ENCODE measurements around the gene DNAJB5.

Gene DNAJB5

DNA sequence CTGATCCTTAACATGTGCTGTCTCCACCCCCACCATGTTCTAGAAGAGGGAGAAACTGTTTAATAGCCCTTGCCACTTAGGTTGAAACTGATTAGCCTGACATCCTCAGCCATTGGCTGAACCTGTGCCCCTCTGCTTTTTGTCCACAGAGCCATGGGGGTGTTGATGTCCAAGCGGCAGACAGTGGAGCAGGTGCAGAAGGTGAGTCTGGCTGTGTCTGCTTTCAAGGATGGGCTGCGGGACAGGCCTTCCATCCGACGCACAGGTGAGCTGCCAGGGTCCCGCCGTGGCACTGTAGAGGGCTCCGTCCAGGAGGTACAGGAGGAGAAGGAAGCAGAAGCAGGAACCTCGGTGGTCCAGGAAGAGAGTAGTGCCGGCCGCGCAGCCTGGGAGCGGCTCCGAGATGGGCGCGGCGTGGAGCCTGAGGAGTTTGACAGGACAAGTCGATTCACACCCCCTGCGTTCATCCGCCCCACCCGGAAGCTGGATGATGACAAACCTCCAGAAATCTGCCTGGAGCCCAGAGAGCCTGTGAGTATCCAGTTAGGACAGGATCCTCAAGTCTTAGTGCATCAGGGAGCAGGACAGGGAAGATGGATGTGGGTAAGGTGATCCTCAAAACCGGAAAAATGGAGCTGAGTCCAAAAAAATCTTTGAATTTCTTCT is 18.3 kb upstream of the DNAJB5 start:
- no peak overlapping the region for H3K4me3 ChIP-seq (ENCODE audit: low read length)
- no peak for TF ChIP-seq ZNF274 (IDR thresholded peaks at IDR 0.05; ENCODE audit: low read depth, low read length)

DNA sequence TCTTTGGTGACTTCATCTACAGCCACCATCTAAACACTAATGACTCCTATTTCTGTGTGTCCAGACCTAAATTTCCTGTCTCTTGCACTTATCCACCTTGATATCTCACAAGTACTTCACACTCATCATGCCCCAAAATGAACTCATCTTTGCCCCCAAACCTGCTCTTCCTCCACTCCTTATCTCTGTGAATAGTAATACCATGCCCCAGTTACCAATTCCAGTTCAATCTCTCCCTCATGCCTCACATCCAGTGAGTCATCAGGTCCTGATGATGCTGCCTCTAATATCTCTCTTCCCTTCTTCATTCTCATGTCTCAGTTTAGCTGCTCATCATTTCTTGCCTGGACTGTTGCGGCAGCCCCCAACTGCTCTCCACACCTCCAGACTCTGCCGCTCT is 14.9 kb upstream of the DNAJB5 start:
- no peak overlapping the region for H3K4me3 ChIP-seq (ENCODE audit: low read length)
- no peak for TF ChIP-seq ZNF274 (IDR thresholded peaks at IDR 0.05; ENCODE audit: low read depth, low read length)

DNA sequence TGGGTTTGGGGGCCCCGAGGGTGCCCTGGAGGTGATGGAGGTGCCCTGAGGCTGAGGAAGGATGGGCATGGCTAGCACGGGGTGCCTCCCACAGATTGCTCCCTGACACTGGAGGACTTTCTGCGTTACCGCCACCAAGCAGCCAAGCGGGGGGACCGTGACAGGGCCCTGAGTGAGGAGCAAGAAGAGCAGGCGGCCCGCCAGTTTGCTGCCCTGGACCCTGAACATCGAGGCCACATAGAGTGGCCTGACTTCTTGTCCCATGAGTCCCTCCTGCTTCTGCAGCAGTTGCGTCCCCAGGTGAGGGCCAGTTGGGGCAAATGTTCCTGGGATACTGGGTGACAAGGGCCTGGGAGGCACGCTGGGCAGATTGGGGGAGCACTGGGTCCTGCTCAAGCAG is 13.1 kb upstream of the DNAJB5 start:
- no peak for TF ChIP-seq ZNF274 (IDR thresholded peaks at IDR 0.05; ENCODE audit: low read depth, low read length)
- H3K4me3 ChIP-seq (ENCODE audit: low read length), result no peak overlapping the region

DNA sequence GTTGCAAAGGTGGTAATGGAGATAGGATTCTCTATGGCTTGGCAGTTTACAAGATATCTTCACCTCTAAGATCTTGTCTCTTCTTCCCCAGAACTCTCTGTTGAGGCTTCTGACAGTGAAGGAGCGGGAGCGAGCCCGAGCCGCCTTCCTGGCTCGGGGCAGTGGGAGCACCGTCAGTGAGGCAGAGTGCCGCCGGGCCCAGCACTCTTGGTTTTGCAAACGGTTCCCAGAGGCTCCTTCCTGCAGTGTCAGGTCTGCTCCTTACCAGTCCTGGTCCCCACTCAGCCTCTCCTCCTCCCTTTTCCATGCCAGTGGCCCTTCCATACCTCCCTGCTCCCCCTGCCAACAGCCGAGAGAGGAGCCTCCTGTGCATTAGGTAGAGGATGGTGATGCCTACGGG is 12.6 kb upstream of the DNAJB5 start:
- TF ChIP-seq ZNF274 (IDR thresholded peaks at IDR 0.05; ENCODE audit: low read depth, low read length), result no peak
- no peak overlapping the region for H3K4me3 ChIP-seq (ENCODE audit: low read length)

DNA sequence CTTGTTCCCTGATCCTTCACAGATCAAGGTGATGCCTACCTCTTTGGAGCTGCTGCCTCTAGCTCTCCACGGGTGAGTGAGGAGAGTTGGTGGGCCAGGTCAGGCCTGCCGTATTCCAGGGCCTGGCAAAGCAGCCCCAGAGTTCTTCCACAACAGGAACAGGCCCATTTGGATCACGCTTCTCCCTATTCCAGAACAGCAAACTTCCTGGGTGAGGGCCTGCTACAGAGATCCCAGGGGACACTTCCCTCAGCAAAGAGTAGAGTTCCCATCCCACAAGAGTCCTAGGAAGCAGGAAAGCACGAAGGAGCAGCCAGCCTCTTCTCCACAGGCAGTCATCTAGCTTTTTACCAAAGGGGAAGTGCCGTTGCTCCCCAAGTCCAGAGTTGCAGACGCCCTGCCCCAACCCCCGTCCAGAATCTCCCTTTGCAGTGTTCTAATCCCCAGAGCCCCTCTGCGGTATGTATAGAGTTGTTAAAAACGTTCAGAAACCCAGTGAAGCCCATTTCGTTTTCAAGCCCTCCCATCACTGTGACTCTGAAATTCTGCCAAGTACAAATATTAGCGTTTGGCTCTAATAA is 9.3 kb upstream of the DNAJB5 start:
- TF ChIP-seq ZNF274 (IDR thresholded peaks at IDR 0.05; ENCODE audit: low read depth, low read length), result no peak
- H3K4me3 ChIP-seq (ENCODE audit: low read length), result no peak overlapping the region

DNA sequence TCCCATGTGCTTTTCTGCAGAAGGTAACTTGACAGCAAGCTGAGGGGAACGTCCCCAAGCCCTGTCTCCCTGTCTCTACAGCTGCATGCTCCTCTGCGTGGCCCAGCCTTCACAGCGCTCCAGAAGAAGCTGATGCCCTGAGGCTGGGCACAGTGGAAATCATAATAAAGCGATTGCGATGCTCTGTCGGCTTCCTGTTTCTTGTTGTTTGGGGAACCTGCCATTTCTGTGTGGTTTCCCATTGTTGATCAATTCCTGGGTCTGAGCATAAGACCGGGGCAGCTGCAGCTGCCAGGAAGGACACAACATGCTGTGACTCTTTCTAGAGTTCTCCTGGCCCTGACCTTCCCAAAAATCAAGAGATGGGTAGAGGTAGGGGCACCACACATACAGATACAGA is 7.2 kb upstream of the DNAJB5 start:
- TF ChIP-seq ZNF274 (IDR thresholded peaks at IDR 0.05; ENCODE audit: low read depth, low read length), result no peak
- no peak overlapping the region for H3K4me3 ChIP-seq (ENCODE audit: low read length)

DNA sequence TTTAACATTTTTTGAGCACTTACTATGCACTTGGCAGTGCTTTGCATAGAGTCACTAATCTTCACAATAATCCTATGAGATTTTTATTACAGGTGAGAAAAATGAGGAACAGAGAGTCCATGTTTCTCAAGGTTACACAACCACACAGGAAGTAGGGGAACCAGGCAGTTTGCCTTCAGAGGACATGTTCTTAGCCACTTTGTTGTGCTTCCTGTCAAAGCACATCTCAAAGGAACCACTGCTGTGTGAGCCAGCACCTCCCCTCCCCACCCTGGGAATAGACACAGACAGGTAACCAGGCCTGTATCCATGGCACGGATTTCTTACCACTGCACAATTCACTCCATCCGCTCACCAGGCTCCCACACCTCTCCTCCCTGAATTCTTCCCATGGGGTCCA is 6.3 kb upstream of the DNAJB5 start:
- no peak overlapping the region for H3K4me3 ChIP-seq (ENCODE audit: low read length)
- TF ChIP-seq ZNF274 (IDR thresholded peaks at IDR 0.05; ENCODE audit: low read depth, low read length), result no peak

DNA sequence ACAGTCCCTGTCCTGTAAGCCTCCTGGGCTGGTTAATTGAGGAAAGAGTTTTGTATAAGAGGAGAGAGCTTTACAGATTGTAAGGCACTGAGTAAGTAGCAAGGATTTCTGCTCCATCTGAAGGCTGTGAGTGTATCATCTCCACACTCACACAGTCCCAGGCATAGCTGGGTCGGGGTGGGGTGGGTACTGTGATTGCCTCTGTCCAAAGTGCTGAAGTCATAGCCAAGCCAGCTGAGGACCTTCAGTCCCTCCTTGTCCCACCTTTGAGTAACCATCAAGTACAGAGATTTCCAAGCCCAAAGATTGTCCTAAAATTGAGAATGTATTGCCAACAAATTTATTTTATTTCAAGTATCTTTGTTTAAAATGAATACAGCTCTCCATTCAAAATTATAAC is 5.5 kb upstream of the DNAJB5 start:
- H3K4me3 ChIP-seq (ENCODE audit: low read length), result no peak overlapping the region
- TF ChIP-seq ZNF274 (IDR thresholded peaks at IDR 0.05; ENCODE audit: low read depth, low read length), result no peak

DNA sequence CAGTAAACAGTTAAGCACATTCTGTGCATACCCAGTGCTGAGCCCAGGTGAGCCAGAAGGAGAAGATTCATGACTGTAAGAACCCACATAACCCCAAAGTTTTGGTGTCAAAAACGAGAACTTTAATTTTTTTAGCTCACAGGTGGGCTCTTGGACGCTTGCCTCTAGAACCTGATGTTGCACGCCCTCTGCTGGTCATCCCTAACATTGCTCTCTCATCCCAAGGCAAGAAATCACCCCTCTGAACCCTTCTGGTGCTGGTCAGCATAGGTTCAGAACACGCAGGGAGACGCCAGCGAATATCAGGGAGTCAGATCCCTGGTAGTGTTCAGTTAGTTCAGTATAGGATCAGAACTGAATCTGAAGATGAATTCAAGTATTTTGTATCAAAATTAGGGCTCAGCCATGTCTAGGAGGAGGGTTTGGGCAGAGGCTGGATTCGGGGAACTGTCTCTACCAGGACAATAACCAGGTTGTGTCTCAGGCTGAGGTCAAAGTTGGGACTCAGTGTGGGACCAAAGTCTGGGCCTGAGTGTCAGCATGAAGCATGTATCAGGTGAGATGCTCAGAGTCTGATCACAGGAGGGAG is 4.1 kb upstream of the DNAJB5 start:
- no peak for TF ChIP-seq ZNF274 (IDR thresholded peaks at IDR 0.05; ENCODE audit: low read depth, low read length)
- H3K4me3 ChIP-seq (ENCODE audit: low read length), result no peak overlapping the region

DNA sequence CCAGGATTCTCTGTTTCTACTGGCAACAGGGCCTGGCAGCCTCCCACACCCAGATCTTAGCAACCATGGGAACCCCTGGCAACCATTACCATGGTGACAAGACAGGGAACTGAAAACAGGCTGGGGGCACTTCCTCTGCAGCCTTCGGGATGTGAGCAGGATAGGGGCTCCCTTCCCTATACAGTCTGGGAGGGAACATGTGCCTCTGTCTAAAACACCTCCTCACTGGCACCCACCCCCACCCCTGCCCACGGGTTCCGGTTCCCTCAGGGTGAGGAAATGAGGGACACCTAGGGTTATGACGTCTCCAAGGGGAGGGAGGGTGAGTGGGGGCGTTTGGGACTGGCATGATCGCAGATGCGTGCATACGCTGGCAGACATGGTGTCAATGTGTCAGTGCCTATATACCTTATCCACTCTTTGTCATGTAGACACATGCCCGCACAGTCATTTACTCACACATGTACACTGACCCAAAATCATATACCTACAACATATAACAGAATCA is 3.0 kb upstream of the DNAJB5 start:
- no peak overlapping the region for H3K4me3 ChIP-seq (ENCODE audit: low read length)
- TF ChIP-seq ZNF274 (IDR thresholded peaks at IDR 0.05; ENCODE audit: low read depth, low read length), result no peak

DNA sequence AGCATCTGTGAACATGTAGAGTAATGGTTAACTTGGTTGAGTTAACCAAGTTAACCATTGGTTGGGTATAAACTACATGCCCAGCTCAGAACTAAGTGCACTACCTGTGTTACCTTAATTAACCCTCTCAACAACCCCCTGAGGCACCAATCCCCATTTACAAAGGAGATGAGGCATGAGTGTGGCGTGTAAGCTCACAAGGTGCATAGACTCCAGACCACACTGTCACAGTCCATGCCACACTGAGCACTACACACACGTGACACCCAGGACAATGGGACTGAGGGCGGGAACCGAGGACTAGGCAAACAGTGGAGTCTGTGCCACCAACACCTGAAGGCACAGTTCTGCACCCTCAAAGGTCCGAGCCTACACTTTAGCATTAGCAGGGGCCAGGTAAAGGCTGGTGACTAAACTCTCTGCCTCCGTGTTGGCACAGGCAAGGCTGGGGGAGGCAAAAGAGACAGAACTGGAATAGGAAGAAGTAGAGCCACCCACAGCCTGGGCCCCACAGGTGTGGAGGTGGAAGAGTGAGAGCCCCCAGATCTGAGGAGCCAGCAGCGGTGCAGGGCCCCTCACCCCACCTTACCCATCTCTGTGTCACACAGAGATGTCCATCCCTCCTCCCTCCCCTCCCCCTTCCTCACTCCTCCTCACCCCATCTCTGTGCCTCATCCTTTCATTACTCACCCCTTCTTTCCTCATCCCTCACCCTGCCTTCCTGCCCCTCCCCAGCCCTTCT is 2.2 kb upstream of the DNAJB5 start:
- no peak for TF ChIP-seq ZNF274 (IDR thresholded peaks at IDR 0.05; ENCODE audit: low read depth, low read length)
- H3K4me3 ChIP-seq (ENCODE audit: low read length), result no peak overlapping the region

DNA sequence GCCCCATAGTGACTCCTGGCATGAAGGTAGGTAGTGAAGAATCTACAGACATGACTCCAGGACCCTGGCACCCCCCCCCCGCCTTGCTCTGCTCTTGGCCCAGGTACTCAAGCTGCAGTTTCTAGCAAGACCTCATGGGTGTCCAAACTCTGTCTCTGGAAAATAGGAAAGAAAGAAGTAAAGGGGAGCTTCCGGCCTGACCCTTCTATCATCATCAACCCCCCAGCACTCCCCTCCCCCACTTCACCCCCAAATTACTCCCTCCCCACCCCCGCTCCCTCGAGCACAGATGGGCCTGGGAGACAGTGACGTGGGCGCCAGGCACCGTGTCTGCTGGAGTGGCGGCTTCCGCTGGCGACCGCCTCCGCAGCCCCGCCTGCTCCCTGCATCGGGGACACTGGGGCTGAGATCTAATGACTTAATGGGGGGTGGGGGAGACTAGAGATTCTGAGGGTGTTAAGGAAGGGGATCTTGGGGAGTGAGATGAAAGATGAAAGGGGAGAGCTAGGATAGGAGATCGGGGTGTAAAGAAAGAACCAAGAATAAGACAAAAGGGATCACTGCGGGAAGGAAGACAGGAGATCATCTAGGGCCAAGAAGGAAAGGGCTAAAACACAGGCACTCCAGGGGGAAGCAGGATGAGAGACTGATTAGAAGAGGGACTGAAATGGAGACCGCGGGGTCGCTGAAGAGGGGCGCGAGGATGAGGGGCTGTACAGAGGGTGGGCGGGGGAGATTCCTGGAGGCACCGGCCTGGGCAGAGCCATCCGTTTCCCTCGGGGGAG is 1.1 kb upstream of the DNAJB5 start:
- TF ChIP-seq ZNF274 (IDR thresholded peaks at IDR 0.05; ENCODE audit: low read depth, low read length), result no peak
- H3K4me3 ChIP-seq (ENCODE audit: low read length), result peak overlapping the region; percentile 67; the same call in 1 of the 2 replicates

DNA sequence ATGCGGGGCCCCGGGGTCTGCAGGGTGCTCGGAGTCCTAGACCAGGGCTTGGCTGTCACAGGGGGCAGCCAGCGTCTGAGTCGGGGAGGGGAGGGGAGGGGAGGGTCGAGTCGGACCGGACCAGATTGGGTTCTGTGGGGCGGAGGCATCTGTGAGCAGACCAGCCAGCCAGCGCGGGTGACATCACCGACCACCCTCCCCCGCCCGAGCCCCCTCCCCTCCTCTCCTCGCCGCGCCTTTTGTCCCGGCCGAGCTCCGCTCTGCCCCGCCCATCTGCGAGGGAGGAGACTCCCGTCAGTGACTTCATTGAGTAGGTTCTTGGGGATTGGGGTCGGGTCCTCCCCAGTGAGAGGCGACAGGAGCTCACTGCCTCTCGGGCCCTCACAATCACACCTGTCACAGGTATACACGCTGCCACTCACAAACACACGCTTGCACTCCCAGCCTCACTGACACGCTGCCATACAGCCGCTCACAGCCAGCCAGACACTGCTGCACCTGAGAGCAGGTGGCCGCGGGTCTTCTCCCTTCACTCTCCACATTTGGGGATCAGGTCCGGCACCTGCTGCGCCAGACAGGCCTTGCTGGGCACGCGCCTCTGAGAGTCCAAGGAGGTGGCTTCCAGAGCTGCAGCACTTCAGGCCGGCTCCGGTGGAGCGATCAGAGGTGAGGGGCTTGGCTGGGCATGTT is 546 bp downstream of the DNAJB5 start:
- peak overlapping the region; percentile 73; the same call in 1 of the 2 replicates for H3K4me3 ChIP-seq (ENCODE audit: low read length)
- no peak for TF ChIP-seq ZNF274 (IDR thresholded peaks at IDR 0.05; ENCODE audit: low read depth, low read length)

Data from GM08714 (cell line).